ENCODE measurements around the gene TOM1L2.
"Not testable (repeated sequence)": the region's sequence is repeated elsewhere in the genome, so short reads cannot be mapped to it uniquely, and the experiment has no call there.

The TOM1L2 gene

GRCh38 chr17:17814162-17815061 is 157.8 kb downstream of the TOM1L2 start:
- DNase-seq, result no peak

GRCh38 chr17:17813725-17814095 is 158.5 kb downstream of the TOM1L2 start:
- no peak for DNase-seq

DNA sequence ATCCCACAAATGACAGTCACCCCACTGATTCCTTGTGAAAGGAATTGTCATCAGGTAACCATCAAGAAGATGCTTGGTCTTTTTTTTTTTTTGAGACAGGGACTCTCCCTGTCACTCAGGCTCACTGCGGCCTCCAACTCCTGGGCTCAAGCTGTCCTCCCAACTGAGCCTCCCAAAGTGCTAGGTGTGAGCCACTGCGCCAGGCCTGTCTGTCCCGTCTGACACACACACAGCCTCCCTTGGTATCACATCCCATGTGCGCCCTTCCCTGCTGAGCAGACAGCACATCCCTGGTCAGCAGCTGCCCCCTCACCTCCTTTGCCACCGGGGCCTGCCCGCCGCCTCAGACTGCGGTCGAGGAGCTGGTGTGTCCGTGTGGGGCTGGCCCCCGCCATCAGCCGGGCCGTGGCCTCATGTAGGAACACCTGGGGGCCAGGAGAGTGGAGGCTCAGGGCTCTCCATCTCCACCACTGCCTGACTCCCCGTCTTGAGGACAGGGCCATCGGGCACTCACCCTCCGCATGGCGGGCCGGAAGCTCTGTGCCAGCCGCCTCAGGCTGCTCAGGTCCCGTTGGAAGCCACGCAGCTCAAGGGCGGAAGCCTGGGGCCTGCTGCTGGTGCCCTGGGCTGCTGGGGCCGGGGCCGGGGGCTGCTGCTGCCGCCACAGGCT is 159.0 kb downstream of the TOM1L2 start:
- no peak for DNase-seq

DNA sequence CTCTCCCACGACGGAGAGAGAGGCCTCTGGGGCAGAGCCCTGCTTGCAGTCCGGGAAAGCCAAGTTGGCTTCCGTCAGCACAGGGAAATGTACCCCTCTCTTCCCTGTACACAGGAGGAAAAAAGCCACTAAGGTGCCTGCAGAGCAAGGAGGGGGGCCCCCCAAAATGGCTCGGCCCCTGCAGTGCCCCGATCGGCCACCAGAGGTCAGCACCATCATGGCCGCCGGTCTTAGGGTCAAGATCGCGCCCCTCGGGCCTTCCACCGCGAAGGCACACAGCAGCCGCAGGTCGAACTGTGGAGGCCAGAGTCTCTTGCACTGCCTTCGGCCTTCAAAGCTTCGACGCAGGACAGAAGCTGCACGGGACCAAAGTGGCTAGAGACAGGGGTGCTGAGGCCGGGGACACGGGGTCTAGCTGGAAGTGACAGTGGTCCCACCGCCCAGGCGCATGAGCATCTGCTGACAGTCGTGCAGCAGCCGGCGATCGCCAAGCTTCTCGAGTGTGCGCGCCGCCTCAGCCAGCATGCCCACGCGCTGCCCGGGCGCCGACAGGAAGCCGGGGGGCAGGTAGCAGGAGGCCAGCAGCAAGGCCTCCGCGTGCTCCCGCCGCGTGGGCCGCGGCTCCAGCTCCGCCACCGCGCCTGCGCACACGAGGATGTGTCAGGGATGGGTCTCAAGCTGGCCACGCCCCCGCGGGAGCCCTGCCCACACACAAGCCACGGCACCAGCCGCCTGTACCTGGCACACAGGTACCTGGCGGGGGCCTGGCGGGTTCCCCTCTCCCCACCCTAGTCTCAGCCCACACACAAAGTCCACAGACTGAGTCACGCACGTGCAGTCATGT is 159.8 kb downstream of the TOM1L2 start:
- peak in 1 of 2 experiments; percentile 58 for DNase-seq

- no peak for DNase-seq
These were observed 160.6 kb downstream of the TOM1L2 start for GRCh38 chr17:17811381-17812210.

- DNase-seq, result no peak
These were observed 161.3 kb downstream of the TOM1L2 start for GRCh38 chr17:17810895-17811248.

DNA sequence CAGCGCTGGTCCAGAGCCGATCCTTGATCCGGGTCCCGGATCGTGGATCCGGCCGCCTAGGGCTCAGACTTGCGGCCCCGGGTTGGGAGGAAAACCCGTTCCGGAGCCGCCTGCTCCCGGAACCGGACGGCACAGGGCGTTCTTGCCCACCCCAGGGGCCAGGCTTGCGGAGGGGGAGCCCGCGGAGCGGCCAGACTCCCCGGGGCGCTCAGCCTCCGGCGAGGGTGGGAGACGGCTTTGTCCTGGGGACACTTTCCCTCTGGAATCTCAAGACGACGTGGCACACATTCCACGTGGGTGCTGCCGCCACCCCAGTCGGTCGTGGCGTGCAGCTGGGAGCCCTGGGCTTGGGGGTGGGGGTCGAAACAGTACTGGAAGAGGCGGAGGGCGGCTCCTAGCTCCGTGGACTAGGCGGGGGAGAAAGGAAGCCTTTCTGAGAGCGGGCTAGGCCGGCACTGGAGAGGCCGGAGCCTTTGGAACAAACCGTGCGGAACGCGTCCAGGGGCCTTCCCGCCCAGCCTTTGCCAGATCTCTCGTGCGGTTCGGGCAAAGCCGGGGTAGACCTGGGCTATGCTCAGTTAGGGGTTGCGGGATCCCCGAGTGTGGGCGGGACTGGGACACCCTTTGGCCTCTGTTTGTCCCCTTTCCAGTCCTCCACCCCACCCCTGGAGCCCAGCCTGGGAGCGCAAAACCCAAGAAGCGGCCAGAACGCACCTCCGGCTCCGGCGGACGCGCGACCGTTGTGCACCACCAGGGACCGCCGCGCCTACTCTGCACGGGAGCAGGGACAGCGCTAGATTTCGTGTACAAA is 161.9 kb downstream of the TOM1L2 start:
- DNase-seq, result no peak

GRCh38 chr17:17809531-17810083 is 162.6 kb downstream of the TOM1L2 start:
- DNase-seq, result no peak

DNA sequence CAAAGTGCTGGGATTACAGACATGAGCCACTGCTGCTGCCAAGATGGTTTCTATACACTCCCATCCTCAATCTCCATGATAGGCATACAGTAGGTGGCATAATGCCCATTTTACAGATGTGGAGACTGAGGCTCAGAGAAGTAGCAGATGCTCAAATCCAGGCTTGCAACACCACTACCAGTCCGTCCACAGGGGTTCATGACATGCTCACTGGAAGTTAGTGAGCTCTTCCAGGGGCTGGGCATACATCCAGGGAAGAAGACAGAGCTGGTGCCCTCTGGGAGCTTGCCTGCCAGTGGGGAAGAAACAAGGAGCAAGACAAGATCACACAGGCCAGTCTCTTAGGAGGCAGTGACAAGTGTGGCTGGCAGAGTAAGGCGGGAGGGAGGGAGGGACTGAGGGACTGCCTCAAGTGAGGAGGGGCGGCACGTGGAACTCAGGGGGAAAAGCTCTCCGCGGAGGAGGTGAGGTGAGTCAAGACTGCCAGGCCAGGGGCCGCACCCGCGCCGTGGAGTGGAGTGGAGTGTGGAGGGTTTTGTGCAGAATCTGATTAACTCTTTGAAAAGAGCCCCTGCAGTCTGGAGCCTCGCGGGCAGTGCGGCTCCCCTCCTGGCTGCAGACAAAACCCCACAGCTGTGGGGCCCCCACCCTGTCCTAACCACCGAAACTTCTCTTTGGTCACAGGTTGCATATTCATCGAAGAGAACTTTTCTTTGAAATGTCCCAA is 163.3 kb downstream of the TOM1L2 start:
- DNase-seq, result no peak

DNA sequence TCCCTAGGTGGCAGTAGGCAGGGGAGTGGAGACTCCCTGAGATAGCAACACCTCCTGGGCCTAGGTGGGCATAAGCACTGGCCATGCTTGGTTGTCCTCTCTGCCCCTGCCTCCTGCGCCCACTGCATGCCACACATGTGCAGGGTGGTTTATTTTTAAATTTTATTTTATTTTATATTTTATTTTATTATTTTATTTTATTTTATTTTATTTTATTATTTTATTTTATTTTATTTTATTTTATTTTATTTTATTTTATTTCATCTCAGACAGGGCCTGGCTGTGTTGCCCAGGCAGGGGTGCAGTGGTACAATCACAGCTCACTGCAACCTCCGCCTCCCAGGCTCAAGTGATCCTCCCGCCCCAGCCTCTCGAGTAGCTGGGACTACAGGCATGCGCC is 164.0 kb downstream of the TOM1L2 start:
- not testable (repeated sequence) for DNase-seq

DNA sequence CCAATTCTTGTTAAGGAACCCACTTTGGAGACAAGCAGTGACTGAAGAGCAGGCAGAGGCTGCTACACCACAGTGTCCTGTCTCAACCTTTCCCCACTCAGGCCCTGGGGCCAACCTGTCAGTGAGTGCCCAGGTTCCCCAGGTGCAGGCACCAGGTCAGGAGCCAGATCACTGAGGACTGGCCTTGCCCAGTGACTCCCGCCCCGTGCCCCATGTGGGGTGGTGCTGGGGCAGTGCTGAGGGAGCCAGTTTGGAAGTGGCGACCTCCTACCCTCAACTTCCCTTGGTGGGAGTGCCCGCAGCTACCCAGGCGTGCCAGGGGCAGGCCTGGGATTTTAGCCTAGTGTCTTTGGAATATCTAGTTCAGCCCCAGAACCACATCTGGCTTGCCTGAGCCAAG is 164.8 kb downstream of the TOM1L2 start:
- DNase-seq, result no peak

- DNase-seq, result no peak
These were observed 165.5 kb downstream of the TOM1L2 start for GRCh38 chr17:17806611-17807274.

- DNase-seq, result no peak
These were observed 166.2 kb downstream of the TOM1L2 start for GRCh38 chr17:17806035-17806434.

GRCh38 chr17:17805575-17805974 is 166.6 kb downstream of the TOM1L2 start:
- no peak for DNase-seq

DNA sequence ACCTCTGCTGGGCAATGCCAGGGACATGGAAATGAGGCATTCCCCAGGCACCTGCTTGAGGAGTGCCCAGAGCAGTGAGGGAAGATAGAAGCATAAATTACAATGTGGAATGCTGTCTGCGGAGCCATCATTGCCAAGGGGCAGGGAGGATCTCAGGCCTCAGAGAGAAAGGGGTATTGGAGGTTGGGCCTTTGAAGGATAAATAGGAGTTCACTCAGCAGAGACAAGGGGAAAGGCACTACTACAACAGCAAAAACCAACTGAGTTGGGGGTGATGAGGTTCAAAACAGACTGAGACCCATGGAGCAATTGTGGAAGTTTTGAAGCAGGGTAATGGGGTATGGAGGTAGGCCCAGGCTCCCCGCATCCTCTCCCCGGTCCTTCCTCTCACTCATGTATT is 168.2 kb downstream of the TOM1L2 start:
- no peak for DNase-seq

DNA sequence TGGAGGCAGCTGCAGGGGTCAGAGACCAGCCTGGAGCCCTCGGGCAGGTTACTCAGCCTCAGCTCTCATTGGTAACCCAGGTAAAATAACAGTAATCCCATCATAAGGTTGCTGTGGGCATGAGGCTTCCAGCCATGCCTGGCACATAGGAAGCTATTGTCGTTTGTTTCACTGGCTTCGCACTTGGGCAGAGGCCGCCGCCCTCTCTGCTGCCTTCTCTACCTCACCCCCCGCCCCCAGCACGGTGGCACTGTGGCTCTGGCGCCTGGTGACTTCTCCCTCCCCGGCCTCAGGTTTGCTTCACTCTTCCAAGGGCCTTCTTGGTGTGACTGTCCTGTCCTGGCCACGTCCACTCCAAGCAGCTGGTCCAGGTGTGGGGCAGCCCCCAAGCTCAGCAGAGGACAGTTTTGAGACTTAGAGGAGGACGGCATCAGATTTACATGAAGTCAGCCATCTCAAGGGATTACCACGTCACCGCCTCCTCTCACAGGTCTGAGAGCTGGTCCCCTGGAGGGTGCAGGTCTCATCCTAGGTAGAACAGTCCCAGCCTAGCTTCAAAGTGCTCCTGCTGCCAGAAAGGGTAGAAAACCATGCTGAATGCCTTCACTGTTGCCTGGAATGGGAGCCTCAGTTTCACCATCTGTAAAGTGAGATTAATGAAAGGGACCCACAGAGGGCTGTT is 170.3 kb downstream of the TOM1L2 start:
- no peak for DNase-seq

- no peak for DNase-seq
These were observed 171.6 kb downstream of the TOM1L2 start for GRCh38 chr17:17800504-17801021.

DNA sequence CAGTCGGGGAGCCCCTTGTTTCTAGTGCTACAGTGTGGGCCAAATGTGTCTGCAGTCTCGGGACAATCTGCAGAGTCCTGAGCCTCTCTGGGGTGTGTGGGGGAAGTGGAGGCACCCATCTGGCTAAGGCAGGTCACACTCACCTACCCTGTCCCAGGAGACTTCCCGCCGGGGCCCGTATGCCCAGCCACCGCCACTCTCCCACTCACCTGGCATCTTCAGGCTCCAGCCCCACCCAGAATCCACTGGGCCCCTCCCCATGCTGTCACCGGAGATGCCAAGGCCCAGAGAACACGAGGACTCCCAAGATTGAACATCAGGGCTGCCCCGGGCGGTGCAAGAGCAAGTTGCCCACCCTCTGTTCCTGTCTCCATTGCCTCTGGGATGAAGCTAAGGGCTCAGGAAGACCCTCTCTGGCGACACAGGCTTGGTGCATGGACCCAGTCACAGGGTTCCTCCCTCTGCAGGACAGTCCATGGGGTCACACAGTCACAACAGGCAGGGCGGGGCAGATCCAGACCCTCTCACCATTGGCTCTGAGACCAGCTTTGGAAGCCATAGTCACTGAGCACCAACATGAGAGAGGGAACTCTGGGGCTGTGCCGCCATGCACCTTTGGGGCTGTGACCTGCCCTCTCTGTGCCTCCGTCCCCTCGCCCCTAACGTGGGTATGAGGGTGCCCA is 173.5 kb downstream of the TOM1L2 start:
- no peak for DNase-seq
